ENCODE measurements around the gene BCR.

BCR gene

DNA sequence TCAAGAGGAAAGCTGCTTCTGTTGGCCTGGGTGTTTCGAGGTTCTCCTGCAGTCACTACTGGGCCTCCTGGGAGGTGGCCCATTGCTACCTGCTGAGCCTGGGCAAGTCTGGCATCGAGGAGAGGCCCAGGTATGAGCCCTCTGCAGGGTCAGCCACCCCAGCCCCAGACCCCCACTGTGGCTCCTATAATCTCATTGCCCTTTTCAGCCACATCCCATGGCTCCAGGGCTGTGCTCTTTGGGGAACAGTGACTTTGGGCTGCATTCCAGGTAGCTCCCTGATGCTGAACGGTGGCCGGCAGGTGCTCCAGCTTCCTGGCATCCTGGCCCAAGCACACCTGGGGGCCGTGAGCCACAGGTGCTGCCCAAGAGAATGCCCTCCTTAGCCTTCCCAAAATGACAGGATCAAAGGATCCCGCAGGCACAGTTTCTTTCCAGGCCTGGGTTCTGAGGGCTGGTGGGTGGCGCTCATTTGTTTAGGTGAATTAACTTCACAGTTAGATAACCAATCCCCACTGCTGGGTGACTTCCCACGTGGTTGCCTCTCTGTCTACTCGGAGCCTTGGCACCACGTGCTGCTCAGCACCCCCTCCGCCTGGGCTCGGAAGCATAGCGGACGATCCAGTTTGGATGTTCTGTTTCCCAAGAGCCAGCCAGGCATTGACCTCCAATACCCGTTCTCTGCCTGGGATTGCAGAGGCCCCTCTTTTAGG lies 97.4 kb downstream of the BCR start:
- no peak for DNase-seq

DNA sequence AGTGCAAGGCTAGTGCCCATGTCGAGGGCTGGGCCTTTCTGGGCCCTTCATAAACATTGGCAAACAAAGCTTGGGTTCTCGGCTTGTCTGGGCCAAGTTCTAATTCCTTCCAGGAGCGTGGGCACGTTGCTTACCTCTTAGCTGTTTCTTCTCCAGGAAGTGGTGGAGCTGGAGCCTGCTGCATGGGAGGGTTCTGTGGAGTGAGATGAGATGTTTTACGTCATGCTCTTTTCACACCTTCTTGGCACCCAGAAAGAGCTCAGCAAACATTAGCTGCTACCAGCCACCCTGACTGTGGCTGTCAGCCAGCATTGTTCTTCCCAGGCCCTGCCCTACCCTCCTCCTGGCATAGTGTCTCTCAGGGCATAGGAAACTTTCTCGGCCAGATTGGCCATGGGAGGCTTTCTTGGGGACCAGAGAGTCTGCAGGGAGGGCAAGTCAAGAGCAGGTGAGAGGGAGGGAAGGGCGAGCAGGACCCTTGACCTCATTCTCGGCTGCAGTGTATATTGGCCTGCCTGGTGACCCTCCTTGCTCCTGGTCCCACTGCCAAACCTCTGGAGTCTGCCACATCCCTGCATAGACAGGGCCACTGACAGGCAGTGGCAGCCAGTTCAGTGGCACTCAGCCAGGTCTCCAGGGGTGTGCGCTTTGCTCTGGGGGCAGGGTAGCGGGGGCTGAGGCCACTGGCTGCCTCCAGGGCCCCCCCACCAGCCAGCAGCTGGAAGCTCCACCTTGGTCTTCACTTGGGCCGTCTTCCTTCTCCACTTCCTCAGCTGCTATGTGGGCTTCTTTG lies 98.8 kb downstream of the BCR start:
- DNase-seq: no peak

DNA sequence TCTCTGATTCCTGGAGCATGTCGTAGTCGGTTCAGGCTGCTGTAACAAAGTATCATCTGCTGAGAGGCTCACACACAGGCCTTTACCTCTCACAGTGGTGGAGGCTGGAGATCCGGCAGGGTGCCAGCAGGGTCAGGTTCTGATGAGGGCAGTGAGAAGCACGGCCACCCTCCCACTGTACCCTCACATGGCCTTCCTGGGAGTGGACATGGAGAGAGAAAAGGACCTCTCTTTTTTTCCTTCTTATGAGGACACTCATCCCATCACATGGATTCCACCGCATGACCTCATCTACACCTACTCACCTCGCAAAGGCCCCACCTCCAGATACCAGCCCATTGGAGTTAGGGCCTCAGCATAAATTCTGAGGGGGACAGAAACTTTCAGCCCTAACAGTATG lies 99.5 kb downstream of the BCR start:
- DNase-seq: no peak

DNA sequence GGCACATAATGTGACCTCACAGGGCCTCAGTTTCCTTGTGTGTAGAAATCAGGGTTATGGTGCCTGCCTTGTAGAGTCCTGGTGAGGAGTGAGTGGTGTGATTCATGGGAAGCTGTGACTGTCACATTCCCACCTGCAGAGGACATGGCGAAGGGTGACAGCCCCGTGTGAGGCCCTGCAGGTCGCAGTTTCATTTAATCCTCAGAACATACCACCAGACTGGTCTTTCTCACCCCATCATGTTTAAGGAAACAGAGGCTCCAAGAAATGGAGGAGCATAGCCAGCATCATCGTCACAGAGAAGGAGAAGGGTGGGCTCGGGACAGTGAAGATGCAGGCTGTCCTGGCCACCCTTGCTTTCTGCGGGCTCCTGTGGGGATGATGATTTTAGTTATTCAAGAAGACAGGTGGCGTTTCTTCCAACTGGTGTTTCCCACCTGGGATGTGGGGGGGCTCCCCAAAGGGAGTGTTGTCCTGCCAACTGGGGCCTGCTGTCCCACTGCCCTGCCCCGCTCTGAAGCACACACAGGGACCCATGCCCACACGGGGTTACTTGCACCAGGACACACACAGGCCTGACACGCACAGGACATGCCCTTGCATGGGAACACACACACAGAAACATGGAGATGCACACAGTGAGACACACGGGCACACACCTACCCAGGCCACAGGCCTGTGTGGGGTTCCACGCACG lies 100.2 kb downstream of the BCR start:
- no peak for DNase-seq

DNA sequence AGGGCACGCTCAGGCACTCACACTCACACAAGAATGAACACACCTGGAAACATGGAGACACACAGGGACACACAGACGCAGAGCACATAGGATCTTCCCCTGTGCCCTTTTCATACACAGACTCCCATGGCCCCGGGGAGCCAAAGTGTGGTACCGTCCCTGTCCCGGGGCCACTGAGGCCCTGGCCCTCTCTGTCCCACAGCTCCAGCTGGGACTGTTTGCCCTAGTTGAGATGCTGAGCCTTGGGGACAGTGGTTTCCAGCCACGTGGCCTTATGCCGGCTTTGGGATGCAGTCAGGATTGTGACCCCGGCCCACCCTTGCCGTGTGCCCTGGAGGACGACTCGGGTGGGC lies 100.7 kb downstream of the BCR start:
- no peak for DNase-seq

DNA sequence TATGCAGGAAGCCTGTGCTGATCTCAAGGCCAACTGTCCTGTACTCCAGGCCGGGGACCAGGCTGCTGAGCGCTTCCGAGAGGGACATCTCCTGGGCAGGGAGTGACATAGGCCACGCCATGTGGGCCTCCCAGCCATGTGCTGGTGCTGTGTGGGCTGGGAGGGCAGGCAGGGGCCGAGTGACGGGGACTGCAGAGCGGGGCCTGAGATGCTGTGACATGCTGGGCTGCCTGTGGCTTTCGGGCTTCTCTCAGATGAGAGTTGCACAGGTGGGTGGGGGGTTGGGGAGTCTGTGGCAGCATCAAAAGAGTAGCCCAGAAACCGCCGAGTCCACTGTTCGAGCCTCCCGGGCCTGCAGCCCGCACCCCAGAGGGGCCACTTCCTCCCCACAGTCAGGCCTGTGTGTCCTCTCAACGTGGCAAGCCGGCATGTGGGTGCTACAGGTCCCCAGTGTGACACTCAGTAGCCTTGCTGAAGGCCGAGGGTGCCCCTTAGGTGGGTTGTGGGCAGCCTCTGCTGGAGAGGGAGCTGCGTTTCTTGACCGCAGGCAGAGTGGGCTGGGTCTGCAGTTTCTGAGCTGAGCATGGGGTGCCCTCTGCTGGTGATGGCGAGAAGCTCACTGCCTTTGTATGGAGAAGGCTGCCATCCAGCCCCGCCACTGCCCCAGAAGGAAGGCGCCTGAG lies 101.2 kb downstream of the BCR start:
- DNase-seq: peak; percentile 71

DNA sequence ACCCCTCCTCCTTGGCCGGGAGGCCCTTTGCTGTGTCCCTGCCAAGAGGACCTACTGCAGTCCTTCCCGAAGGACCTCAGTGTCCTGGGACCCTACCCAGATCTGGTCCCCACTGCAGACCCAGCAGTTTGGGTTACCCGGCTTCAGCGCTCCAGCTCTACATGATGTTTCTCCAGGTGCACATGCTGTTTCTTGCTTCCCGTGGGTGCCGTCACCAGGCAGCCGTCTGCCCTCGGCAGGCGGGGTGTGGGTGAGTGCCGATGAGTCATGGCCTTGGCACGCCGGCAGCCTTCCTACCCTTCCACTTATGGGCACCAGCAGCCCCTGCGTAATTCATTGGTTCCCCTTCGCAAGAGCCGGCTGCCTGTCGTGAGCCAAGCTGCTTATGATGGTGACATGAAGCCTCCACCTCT lies 101.8 kb downstream of the BCR start:
- DNase-seq: no peak

DNA sequence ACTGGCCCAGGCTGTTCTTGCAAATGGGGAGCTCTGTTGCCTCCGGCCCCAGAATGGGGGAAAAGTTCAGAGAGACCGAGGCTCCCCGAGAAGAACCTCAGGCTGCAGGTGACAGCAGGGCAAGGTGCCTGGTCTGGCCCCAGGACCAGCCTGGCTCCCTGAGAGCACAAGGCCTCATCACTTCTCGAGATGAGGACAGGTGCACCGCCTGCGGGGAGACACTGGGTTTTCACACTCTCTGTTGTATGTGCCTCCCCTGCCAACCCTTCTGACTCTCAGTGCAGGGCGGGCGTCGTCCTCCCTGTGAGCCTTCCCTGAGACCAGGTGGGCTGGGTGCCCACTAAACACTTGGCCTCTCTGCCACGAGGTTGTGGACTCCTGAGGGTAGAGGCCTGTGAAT lies 102.2 kb downstream of the BCR start:
- DNase-seq: no peak

DNA sequence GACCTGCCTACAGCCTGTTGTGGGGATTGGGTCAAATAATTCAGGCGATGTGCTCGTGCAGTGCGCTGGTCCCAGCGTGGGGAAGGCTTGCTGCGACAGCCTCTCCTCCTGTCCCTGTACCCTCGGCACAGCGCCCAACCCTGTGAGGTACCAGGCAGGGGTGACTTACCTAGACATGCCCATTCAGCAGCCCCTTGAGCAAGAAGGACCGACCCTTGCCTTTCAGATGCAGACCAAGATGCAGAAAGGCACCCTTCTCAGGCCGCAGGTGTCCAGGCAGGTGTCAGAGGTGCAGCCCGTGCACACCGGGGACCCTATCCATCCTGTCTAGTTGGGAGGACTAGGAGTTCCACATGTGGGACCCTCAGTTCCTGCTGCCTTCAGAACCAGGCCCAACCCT lies 102.7 kb downstream of the BCR start:
- no peak for DNase-seq

DNA sequence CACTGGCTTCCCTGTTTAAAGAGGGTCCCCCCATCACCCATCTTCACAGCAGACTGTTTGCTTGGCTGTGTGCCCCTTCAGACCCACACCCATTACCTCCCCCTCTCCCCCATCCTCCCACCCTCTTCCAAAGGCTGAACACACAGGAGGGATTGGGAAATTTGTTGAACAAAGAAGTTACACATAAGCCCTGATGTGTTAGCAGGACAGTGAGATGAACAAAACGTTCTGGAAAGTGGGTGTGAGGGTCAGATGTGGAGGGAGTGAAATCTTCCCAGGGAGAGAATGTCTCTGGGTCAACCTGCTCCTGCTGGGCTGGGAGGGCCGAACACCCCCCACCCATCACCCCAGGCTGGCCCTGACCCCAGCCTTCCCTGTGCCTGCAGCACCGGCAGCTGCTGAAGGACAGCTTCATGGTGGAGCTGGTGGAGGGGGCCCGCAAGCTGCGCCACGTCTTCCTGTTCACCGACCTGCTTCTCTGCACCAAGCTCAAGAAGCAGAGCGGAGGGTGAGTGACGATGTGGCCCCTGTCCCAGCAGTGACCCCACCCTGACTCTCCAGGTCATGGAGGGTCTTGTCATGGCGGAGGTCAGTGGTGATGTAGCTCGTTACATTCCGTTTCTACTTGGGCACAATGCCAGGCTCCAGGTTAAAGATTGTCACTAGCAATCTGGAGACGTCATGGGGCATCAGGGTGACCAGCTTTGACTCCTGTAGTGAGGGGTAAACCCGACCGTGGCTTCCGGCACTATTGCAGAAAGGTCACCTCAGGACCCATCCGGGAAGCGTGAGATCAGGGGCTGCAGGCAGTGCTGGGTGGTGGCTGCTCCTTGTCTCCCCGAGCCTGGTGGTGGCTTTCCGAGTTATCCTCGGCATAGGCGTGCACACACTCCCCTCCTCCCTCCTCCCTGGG lies 103.5 kb downstream of the BCR start:
- no peak for DNase-seq

DNA sequence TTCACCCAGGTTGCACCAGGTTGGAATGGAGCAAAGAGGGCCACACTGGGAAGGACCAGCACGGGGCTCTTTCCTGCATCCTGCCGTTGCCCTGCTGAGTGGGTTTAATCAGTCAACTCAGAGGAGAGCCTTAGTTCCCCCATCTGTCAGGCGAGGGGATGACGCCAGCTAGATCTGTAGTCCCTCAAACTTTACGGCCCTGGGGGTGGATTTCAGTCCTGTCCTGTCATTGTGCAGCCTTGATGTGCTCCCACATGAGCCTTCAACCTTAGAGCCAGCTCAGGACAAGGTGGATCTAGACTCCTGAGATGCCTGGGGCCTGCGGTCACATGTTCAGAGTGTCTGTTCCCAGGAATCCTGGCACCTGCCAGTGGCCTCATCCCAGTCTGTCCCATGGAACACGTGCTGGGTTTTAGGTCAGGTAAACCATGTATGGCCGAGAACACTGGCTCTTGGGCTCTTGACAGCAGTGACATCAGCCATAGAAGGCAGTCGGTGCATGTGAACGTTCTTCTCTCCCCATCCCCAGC lies 104.3 kb downstream of the BCR start:
- no peak for DNase-seq

DNA sequence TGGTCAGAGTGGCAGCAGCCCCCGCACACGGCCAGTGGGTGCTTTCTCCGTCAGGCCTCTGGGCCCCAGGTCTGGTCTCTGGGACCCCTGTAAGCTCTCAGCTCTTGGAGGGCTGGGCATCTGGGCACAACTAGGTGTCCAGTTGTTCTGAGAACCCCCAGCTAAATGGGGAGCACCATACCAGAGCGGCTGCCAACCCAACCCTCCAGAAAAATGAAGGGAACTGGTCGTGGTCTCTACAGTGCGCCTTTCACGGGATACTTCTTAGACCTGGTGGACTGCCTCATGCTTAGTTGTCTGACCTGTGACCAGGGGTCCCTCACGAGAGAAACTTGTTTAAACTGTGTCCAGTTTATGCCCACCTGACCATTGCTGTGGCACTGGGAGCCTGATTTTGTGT lies 104.9 kb downstream of the BCR start:
- no peak for DNase-seq

DNA sequence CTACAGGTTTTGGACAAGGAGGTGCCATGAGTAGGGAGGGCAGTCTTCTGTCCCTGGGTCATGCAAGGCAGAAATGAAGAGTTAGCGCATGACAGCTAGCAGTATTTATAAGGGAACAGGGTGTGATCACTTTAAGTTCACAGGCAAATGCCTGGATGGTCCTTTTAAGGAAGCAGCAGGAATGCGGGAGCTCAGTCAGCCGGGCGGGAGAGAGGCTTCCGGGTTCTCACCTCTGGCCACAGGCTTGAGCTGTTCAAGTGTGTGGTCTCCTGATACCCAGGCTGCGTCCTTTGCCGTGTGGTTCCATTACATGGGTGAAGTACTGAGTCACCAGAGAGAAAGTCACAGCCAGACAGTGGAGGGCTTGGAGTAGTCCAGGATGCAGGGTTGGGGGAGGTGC lies 105.4 kb downstream of the BCR start:
- DNase-seq: no peak

DNA sequence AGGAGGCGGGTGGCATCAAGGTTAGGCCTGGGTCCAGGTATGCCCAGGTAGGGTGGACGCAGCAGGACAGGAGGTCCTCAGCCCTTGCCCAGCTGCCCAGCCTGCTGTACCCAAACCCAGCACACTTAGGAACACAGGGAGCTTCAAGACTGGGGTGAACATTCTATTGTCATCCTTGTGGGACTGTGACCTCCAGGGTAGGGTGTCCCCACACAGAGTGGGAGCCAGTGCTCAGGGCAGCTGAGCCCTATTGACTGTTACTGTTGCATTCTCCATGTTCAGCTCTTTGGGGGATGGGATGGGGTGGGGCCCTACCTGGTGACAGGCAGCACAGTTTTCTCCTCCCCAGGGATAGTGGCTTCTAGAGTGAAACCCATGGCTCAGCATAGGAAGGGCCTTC lies 106.0 kb downstream of the BCR start:
- DNase-seq: no peak

DNA sequence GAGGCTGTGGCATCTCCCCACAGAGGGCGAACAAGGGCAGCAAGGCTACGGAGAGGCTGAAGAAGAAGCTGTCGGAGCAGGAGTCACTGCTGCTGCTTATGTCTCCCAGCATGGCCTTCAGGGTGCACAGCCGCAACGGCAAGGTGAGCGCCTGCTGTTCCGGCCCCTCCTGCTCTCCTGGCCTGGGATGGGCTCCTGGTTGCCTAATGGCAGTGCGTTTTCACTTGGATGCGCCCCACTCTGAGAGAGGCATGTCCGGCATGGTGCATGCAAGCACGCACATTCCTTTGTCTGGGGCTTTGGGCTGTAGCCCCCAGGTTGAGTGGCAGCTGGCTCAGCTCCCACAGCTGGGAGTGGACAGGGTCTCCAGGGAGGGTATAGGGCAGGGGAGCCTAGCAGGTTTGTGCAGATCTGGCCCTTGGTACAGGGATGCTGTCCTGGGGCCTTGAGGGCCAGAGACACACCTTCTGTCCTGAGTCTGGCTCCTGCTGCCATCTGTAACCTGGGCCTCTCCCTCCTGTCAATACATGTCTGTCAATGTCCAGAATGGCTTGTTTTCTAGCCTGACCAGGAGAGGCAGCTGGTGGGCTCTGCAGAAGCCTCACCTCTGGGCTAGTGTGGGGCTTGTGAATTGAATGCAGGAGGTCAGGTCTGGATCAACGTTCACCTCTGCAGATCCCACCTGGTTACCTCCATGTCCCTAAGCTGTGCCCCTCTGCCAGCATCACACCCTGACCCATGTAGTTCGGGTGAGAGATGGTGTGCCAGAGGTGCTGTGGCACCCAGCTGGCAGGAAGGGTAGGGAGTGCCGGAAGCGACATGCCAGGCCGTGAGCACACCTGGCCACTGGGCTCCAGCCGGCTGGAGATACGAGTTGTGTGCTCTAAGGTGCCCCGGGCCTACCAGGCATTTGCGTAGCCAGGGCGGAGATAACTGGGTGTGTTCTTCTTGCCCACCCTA lies 107.1 kb downstream of the BCR start:
- no peak for DNase-seq

DNA sequence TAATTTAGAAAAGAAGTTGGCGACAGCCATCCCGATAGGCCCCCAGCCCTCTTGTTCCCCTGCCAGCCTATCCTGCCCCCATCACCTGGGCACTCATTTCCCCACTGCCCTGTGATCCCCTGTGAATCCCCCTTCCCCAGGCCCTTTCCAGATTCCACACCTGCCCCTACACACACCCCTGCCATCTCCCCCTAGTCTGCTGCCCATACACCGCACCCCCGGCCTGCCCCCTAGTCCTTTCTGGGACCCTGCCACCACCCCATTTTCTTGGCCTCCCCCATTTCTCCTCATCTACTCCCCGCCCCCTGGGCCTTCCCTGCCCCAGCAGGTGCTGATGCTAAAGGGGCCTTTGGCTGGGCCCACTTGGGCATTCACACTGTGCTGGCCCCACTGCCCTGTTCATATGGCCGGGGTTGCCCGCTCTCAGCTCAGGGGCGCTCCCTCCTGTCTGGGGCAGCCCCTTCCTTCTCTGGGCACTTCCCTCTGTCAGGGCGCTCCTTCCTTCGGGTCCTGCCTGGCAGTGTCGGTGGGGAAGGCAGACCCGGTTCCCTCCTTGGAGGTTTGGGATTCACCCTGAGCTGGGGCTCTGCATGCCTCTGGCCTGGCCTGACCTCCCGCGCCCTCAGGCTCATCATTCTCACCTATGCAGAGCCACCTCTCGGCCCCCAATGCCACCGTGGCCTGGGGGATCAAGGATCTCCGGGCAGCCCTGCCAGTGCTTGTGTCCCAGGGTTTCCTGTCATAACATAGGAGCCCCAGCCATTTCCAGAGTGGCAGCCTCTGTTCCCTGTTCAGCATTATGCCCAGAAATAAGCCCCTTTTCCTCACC lies 108.2 kb downstream of the BCR start:
- no peak for DNase-seq

DNA sequence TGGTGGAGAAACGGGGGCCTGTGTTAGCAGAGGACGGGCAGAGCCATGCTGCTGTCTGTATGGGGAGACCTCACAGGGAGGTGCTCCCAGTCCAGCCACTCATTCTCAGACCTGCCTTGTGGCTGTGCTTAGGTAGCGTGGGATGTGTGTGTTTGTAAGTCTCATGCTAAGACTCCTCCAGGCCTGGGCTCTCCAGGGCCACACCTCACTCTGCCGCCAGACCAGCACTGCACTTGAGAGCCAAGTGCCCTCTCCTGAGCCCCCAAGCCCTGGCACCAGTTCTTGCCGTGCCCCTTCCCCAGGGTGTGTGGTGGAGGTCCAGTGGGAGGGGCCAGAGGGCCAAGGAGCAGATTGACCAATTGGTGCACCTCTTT lies 108.8 kb downstream of the BCR start:
- DNase-seq: no peak

DNA sequence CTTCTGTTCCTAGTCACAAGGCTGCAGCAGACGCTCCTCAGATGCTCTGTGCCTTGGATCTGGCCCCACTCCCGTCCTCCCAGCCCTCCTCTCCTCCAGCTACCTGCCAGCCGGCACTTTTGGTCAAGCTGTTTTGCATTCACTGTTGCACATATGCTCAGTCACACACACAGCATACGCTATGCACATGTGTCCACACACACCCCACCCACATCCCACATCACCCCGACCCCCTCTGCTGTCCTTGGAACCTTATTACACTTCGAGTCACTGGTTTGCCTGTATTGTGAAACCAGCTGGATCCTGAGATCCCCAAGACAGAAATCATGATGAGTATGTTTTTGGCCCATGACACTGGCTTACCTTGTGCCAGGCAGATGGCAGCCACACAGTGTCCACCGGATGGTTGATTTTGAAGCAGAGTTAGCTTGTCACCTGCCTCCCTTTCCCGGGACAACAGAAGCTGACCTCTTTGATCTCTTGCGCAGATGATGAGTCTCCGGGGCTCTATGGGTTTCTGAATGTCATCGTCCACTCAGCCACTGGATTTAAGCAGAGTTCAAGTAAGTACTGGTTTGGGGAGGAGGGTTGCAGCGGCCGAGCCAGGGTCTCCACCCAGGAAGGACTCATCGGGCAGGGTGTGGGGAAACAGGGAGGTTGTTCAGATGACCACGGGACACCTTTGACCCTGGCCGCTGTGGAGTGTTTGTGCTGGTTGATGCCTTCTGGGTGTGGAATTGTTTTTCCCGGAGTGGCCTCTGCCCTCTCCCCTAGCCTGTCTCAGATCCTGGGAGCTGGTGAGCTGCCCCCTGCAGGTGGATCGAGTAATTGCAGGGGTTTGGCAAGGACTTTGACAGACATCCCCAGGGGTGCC lies 109.8 kb downstream of the BCR start:
- peak; percentile 62 for DNase-seq

All from hematopoietic multipotent progenitor cell treated with erythropoietin and hydrocortisone succinate and interleukin-3 and kit ligand, for 8 days (in vitro differentiated cells).